NOMO-1 treated with DMSO at 0.1 percent for 48 hours (cell line): Measurements from ENCODE around the gene CHST13.
"Not testable (repeated sequence)": the region's sequence is repeated elsewhere in the genome, so short reads cannot be mapped to it uniquely, and the experiment has no call there.

Experiments used
- DNase-seq: peaks from one replicate; lab custom pipeline; 2025; ENCODE audit not compliant: unreplicated experiment; lab: John Stamatoyannopoulos, UW

The CHST13 gene

DNA sequence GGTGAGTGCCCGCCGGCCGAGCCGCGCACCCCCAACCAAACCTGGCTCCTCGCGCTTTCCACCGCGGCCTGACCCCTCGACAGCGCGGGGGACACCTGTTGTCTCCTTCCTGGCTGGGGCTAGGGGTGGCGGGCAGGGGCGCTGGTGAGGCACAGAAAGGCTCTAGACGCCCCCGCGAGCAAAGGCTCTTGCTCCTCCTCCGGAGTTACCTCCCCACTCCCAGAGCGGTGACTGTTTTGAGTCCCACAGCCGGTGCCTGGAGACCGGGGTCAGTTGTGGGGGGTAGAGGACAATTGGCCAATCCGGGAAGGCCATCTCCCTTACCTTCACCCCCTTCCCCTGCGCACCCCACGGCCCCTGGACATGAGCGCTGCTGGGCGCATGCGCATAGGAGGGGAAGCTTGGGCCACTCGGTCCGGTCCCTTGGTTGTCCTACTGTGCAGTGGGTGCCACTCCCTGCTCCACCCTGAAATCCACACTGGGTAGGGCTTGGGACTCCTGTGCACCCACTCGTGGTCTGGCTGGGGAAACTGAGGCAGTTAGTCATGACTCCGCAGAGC is 554 bp downstream of the CHST13 start:
- DNase-seq, result peak; percentile 45

- DNase-seq, result no peak
Measured at GRCh38 chr3:126525091-126525852, 1.3 kb downstream of the CHST13 start.

DNA sequence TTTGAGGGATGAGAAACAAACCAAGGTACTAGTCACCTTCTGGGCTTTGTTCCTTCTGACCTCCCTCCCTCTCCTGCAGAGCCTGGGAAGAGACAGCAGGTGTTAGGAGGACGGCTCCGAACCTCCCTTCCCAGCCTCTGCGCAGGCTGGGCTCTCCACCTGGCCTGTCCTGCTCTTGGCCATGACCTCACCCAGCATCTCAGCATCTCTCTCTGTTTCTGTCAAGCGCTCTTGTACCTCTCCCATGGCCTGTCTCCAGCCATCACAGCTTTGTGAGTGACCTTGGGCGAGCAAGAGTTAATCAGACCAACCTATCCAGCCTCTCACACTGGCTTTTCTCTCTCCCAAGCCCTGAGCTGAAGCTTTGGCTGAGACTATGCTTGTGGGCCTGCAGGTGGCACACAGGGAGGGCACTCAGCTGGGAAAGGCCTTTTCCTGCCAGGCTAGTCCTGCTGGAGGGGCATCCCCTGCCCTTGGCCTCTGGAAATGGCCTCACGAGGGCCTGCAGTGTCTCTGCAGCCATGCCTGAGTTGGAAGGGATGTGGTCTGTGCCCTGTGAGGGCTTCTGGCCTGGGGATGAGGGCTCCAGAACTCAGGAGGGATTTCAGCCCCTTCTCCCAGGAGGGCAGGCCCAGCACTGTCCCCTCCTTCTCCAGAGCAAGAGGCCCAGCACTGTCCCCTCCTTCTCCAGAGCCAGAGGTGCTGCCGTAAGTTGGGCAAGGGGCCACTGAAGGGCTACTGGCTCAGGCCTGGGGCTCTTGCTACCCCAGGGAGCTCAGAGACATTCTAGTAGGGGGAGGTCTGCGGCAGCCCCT is 2.1 kb downstream of the CHST13 start:
- no peak for DNase-seq

DNA sequence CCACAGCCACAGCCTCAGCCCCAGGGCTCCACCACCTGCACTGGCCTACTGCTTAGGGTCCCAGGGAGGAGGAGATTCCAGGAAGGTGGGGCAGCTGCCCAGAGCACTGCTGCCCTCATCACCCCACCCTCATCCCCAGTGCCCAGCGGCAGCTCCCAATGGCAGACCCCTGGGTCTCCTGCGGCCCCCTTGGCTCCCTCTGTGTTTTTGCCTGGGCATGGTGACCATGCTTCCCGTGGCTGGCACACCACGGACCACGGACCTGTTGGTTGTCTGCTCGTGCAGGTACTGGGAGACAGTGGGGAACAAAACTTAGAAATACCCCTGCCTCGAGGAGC is 2.7 kb downstream of the CHST13 start:
- no peak for DNase-seq

GRCh38 chr3:126527006-126527405 is 3.1 kb downstream of the CHST13 start:
- no peak for DNase-seq

GRCh38 chr3:126527455-126528211 is 3.7 kb downstream of the CHST13 start:
- peak; percentile 16 for DNase-seq

DNA sequence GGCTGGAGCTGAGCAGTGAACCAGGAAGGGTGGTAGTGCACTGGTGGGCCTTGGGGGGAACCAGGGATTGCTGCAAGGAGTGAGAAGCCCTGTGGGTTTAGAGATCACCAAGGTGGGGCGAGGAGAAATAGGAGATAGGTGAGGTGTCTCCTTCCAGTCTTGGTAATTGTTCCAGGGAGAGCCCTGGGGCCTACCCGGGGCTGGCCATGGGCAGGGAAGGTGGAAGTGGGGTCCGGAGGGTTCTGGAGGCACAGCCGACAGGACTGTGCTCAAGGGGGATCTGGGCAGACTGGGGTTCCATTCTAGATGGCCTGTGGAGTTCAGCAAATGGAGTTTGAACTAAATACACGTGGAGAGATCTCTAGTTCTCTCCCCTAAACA is 4.5 kb downstream of the CHST13 start:
- no peak for DNase-seq

DNA sequence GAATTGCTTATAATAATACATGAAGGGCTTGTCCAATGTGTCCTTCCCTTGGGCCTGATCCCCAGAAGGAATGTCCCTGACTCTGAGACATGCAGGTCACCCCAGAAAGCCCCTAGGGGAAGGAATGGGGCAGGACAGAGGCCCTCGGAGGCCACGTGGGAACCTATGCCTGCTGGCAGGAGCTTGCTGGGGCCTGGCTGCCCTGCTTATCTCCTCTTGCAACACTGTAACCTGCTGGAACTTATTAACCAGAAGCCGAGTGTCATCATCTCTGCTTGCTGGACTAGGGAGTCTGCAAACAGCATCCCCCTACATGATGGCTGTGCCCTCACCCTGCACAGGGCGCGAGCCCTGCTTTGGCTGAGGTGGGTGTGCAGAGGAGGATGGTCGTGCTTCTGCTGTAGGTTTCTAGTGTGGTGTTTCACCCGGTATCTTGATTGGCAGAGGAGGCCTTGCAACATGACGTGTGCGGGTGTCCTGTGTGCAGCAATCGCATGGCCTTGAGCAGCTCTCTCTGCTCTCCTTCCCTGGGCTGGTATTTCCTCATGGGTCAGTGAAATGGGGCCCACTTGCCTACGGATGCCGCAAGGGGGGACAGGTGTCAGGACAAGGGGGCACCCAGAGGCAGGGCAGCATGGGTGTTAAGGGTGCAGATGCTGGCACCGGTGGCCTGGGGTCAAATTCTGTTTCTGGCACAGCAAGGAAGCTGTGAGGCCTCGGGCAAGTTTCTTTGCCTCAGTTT is 5.0 kb downstream of the CHST13 start:
- peak; percentile 87 for DNase-seq

GRCh38 chr3:126529585-126530170 is 5.7 kb downstream of the CHST13 start:
- DNase-seq, result peak; percentile 42

DNA sequence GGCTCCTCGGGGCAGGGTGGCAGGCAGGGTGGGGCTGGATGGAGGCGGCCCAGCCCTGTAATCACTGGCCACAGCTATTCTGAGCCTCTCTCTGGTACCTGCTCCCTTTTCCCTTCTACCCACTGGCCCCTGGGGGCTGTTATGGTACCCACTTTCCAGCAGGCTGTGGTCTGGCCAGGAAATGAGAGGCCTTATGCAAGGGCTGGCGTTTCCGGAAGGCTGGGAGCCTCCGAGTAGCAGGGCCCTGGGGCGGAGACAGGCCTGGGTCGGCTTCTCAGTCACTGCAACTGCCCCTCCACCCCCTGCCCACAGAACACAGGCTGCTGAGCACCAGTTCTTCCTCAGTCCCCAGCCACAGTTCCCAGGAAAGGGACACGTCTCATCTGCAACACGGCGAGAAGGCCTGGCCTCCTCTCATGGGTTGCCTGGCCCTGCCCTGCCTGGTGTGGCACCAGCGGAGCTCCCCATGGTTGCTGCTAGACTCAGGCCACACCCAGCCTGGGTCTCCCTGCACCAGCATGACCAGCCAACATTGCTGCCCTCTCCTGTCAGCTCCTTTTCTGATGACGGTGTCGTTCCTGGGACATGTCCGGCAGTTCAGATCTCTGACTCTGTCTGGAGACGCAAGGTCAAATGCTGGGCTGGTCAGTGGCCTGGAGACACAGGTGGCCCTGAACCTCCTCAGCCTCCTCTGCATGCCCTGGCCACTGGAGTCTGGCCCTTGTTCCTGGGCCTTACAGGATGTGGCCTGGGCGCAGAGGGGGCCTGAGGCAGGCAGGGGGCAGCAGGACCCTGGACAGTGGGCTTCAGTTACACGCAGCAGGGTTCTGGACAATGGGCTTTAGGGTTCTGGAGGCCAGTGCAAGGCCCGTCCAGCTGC is 6.5 kb downstream of the CHST13 start:
- peak; percentile 96 for DNase-seq

DNA sequence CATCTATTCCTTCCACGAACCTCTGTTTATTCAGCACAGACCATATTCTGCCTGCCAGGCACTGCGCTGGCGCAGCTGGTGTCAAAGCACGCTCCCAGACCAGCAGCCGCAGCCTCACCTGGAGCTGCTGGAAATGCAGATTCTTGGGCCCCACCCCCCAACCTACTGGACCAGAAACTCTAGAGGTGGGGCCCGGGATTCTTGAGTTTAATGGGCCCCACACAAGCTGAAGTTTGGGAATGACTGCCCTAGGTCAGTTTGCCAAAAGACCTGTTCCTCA is 7.0 kb downstream of the CHST13 start:
- DNase-seq, result no peak

DNA sequence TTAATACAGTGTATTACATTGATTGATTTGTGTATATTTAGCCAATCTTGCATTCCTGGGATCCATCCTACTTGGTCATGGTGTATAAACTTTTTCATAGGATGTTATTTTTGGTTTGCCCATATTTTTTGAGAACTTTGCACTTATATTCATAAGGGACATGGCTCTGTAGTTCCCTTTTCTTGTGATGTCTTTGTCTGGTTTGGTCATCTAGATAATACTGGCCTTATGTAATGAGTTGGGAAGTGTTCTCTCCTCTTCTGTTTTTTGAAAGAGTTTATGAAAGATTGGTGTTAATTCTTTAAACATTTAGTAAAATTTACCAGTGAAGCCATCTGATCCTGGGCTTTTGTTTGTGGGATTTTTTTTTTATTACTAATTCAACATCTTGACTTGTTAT is 9.6 kb downstream of the CHST13 start:
- DNase-seq, result peak; percentile 44

DNA sequence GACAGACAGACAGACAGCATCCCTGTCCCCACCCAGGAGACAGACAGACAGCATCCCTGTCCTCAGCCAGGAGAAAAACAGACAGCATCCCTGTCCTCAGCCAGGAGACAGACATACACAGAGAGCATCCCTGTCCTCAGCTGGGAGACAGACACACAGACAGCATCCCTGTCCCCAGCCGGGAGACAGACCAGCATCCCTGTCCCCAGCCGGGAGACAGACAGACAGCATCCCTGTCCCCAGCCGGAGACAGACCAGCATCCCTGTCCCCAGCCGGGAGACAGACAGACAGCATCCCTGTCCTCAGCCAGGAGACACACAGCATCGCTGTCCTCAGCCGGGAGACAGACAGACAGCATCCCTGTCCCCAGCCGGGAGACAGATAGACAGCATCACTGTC is 10.8 kb downstream of the CHST13 start:
- not testable (repeated sequence) for DNase-seq

GRCh38 chr3:126535636-126536035 is 11.7 kb downstream of the CHST13 start:
- no peak for DNase-seq

DNA sequence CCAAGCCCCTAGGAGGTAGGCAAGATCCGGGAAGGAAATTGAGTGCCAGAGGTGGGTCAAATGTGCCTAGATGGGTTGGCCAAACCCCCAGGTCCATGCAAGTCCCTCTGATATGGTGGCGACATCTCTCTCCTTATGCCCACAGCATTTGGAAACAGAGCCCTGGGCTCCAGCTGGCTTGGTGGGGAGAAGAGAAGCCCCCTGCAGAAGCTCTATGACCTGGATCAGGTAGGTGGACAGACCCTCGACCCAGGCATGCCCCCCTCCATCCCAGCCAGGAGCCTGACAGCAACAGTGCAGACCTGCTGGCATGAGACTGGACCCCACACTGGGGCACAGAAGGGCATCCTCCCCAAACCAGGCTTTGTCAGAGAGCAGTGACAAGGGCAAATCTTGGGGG is 12.2 kb downstream of the CHST13 start:
- DNase-seq, result no peak

- DNase-seq, result no peak
Measured at GRCh38 chr3:126537116-126537729, 13.3 kb downstream of the CHST13 start.

DNA sequence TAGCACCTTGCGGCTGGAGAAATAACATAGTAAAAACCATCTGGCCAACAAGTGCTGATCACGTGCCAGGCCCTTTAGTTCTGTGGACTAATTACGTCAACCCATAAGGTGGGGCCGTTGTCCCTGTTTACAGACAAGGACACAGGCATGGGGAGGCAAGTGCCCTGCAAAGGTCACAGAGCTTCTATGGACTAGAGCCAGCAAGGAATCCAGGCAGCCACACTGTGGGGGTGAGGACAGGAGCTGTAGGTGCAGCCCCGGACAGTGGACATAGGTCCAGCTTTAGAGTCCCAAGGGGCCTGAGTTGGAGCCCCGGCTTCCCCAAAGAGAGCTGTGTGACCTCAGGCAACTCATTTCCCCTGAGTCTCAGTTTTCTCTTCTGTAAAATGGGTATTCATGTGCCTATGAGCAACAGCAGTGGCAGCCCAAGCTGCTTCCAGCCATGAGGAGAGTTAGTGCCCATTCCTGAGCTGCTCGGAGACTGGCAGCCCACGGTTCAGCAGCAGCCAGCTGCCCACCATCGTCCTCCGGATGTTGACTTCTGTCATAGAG is 13.9 kb downstream of the CHST13 start:
- no peak for DNase-seq

- no peak for DNase-seq
Measured at GRCh38 chr3:126538316-126538715, 14.4 kb downstream of the CHST13 start.

DNA sequence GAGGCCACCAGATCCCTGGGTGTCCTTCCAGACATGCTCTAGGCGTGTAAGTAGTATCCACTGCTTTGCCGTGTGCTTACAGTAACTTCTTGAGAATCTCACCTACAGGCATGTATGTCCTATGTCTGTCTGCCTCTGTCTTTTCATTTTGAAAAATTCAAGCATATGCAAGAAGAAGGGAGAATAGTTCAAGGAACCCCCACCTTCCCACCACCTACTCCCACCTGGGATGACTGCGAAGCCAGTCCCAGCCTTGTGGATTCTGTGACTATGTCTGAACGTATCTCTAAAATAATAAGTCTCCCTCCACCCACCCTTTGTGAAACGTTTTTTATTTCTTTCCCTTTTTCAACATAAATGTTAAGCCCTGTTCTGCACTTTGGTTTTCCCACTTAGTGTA is 15.0 kb downstream of the CHST13 start:
- no peak for DNase-seq
